GM23248 (cell line): ENCODE measurements around the gene FBXO40.

Experiments used
- EZH2 ChIP-seq: fragments of 200-600 bp; sonication (generic); IDR thresholded peaks from 2 replicates; pipeline ENCODE4 v1.6.1; 2018; ENCODE audit warnings: antibody characterized with exemption, mild to moderate bottlenecking; ENCODE audit not compliant: insufficient read depth, poor library complexity, severe bottlenecking
- EZH2phosphoT487 ChIP-seq: fragments of 200-600 bp; sonication (generic); IDR thresholded peaks from 2 replicates; pipeline ENCODE4 v1.6.1; 2018; ENCODE audit warnings: antibody characterized with exemption, moderate library complexity, mild to moderate bottlenecking, low read depth; ENCODE audit not compliant: insufficient read depth

DNA sequence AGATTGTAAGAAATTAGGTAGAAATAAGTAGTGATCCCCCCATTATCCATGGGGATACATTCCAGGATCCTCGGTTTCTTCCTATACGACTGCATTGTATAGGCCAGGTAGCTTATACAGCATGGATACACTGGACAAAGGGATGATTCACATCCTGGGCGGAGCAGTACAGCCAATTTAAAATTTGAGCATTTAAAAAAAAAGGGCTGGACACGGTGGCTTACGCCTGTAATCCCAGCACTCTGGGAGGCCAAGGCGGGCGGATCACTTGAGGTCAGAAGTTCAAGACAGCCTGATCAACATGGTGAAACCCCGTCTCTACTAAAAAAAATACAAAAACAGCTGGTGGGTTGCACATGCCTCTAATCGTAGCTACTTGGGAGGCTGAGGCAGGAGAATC lies 26.4 kb upstream of the FBXO40 start:
- TF ChIP-seq EZH2 (no peak), EZH2phosphoT487 (no peak)
